ENCODE results near the gene TMUB1. TPM values are rescaled to one million over a fixed set of nuclear protein-coding genes. Genes with fewer than 3 reads are reported as not detected.

Gene TMUB1
- total and polyA plus RNA-seq, 9 of the 15 experiments (the other 6 are each of a cell fraction or from before 2014, with no cell fraction given), result 0.14 to 241 (median 74.1) TPM

- TF ChIP-seq ZNF318 (IDR thresholded peaks at IDR 0.05; ENCODE audit: borderline replicate concordance in 1 of 2, low read depth in 1 of 2), result no peak
- TF ChIP-seq TFAM (CRISPR knock-in tag; conservative IDR thresholded peaks at IDR 0.05), result no peak
- TF ChIP-seq POLR2G (IDR thresholded peaks at IDR 0.05; ENCODE audit: low read depth, low read length), result peak; percentile 49
- peak; percentile 51 for TF ChIP-seq E2F8 (IDR thresholded peaks at IDR 0.05; ENCODE audit: low read depth, partially characterized antibody)
- TF ChIP-seq HMGN3 (IDR thresholded peaks at IDR 0.05; ENCODE audit: borderline replicate concordance, extremely low read depth, insufficient read length, low read depth, low read length), result peak; percentile 35
- TF ChIP-seq PREB (CRISPR knock-in tag; IDR thresholded peaks at IDR 0.05), result no peak
- no peak for TF ChIP-seq ZFP91 (CRISPR knock-in tag; IDR thresholded peaks at IDR 0.05)
- TF ChIP-seq ADNP (tag; IDR thresholded peaks at IDR 0.05), result no peak
- TF ChIP-seq ZFP1 (CRISPR knock-in tag; IDR thresholded peaks at IDR 0.05), result no peak
- no peak for TF ChIP-seq JUND (IDR thresholded peaks at IDR 0.05; ENCODE audit: borderline replicate concordance, low read depth, low read length)
- no peak for TF ChIP-seq JUND (tag; IDR thresholded peaks at IDR 0.05; ENCODE audit: borderline replicate concordance, low read depth, low read length)
- TF ChIP-seq ZNF764 (CRISPR knock-in tag; IDR thresholded peaks at IDR 0.05; ENCODE audit: low read depth), result no peak
- TF ChIP-seq NR1H2 (CRISPR knock-in tag; IDR thresholded peaks at IDR 0.05), result no peak
- TF ChIP-seq POLR2AphosphoS2 (IDR thresholded peaks at IDR 0.05; ENCODE audit: low read length), result peak; percentile 88
These were observed 7.3 kb downstream of the TMUB1 start (continued) for GRCh38 chr7:151075978-151076426.

Data from K562 (cell line).